Fibroblast of lung (primary cell): ENCODE results near the gene DEFB126. TPM values are rescaled to one million over a fixed set of nuclear protein-coding genes. Genes with fewer than 3 reads are reported as not detected.

ENCODE experiments used
- DNase-seq, 2 donors: peaks; one replicate each; pipeline versions ENCODE4 v3.0.0 to v3.0.0-alpha.2; 2010; ENCODE audit warnings: low read depth in 2 of 2
- H2AFZ ChIP-seq: 2 replicates; pipeline ENCODE4 v1.5.1; 2012; ENCODE audit warnings: low read length, control low read depth, inconsistent platforms
- H3K27ac ChIP-seq: 2 replicates; pipeline ENCODE4 v1.5.1; 2011; ENCODE audit warnings: low read length, control low read depth; ENCODE audit not compliant: insufficient read depth
- H3K27me3 ChIP-seq: 2 replicates; pipeline ENCODE4 v1.5.1; 2011; ENCODE audit warnings: mild to moderate bottlenecking, low read length; ENCODE audit not compliant: control insufficient read depth, insufficient read depth
- H3K36me3 ChIP-seq: 2 replicates; pipeline ENCODE4 v1.5.1; 2011; ENCODE audit warnings: low read length; ENCODE audit not compliant: control insufficient read depth, insufficient read depth
- H3K4me1 ChIP-seq: 2 replicates; pipeline ENCODE4 v1.5.1; 2011; ENCODE audit warnings: low read length; ENCODE audit not compliant: control insufficient read depth, insufficient read depth; ENCODE audit errors: extremely low read depth
- H3K4me2 ChIP-seq: 2 replicates; pipeline ENCODE4 v1.5.1; 2011; ENCODE audit warnings: low read length, control low read depth; ENCODE audit not compliant: insufficient read depth; ENCODE audit errors: extremely low read depth
- H3K4me3 ChIP-seq, 4 experiments: fragments of 200-600 bp in 1 of 4; sonication (generic) in 1 of 4; replicated peaks in 1 of 4; 2 replicates each; pipeline ENCODE4 v1.5.1; 2011 to 2016; ENCODE audit warnings: low read length in 4 of 4, low read depth in 3 of 4, mild to moderate bottlenecking in 3 of 4, control low read depth in 2 of 4, inconsistent platforms in 1 of 4, mixed read lengths in 1 of 4; ENCODE audit not compliant: insufficient read depth in 1 of 4; ENCODE audit errors: control extremely low read depth in 1 of 4
- H3K79me2 ChIP-seq: 2 replicates; pipeline ENCODE4 v1.5.1; 2012; ENCODE audit warnings: mild to moderate bottlenecking, low read length, inconsistent platforms; ENCODE audit not compliant: control insufficient read depth, insufficient read depth
- H3K9ac ChIP-seq: 2 replicates; pipeline ENCODE4 v1.5.1; 2011; ENCODE audit warnings: mild to moderate bottlenecking, low read length, control low read depth; ENCODE audit not compliant: insufficient read depth
- H3K9me3 ChIP-seq: 2 replicates; pipeline ENCODE4 v1.5.1; 2012; ENCODE audit warnings: low read depth, low read length; ENCODE audit not compliant: control insufficient read depth, insufficient read depth
- H4K20me1 ChIP-seq: 2 replicates; pipeline ENCODE4 v1.5.1; 2011; ENCODE audit warnings: low read length; ENCODE audit not compliant: control insufficient read depth, insufficient read depth; ENCODE audit errors: extremely low read depth
- CTCF ChIP-seq, 2 donors: IDR thresholded peaks in 1 of 2; conservative IDR thresholded peaks in 1 of 2; 1 replicate in 1 of 2; 2 replicates in 1 of 2; pipeline ENCODE4 v1.5.1; 2011 to 2012; ENCODE audit warnings: low read length in 2 of 2, control low read depth in 1 of 2, inconsistent platforms in 1 of 2, low read depth in 1 of 2, mild to moderate bottlenecking in 1 of 2
- EZH2 ChIP-seq: IDR thresholded peaks from 2 replicates; pipeline ENCODE4 v1.5.1; 2012; ENCODE audit warnings: low read length, control low read depth, mild to moderate bottlenecking; ENCODE audit errors: missing control alignments
- polyA plus RNA-seq, 2 donors: library from polyadenylated mRNA; depleted of rRNA in 1 of 2; stranded (reverse) in 1 of 2; unstranded in 1 of 2; fragments of >200 nt; gene quantifications; 2 replicates each; pipeline ENCODE4 v1.2.1, GENCODE V29; 2011 to 2012; ENCODE audit warnings: missing spikeins in 1 of 2
- total RNA-seq: library from RNA; depleted of rRNA; stranded (reverse); fragments of >200 nt; gene quantifications from 2 replicates; pipeline ENCODE4 v1.2.1, GENCODE V29; 2014

Gene DEFB126
- total and polyA plus RNA-seq, 2 donors (not counting 1 experiment from before 2014, with no cell fraction given): not detected

- no peaks in the 10 kb centered on the region for H3K4me1 ChIP-seq
- TF ChIP-seq EZH2 (no peak), CTCF (conservative IDR thresholded peaks at IDR 0.05 in 1 of 2, IDR thresholded peaks at IDR 0.05 in 1 of 2; ENCODE audit: low read depth in 1 of 2, low read length in 2 of 2) (no peak)
- no peaks in the 10 kb centered on the region for H3K9me3 ChIP-seq
- no peaks in the 10 kb centered on the region for H3K79me2 ChIP-seq
- H3K36me3 ChIP-seq: no peaks in the 10 kb centered on the region
- H4K20me1 ChIP-seq: no peaks in the 10 kb centered on the region
- no peak for DNase-seq
- H3K4me3 ChIP-seq: no peak overlapping the region
- H3K9ac ChIP-seq: no peak overlapping the region
- H2AFZ ChIP-seq: no peak overlapping the region
- H3K4me2 ChIP-seq: no peak overlapping the region
- no peak overlapping the region for H3K27ac ChIP-seq
- H3K27me3 ChIP-seq: no peaks in the 10 kb centered on the region
These were observed 40.4 kb upstream of the DEFB126 start for GRCh38 chr20:101975-102374.

GRCh38 chr20:103456-103855, 38.9 kb upstream of the DEFB126 start:
- no peak for TF ChIP-seq EZH2
- no peak for TF ChIP-seq CTCF (conservative IDR thresholded peaks at IDR 0.05 in 1 of 2, IDR thresholded peaks at IDR 0.05 in 1 of 2; ENCODE audit: low read depth in 1 of 2, low read length in 2 of 2)
- no peaks in the 10 kb centered on the region for H3K36me3 ChIP-seq
- no peaks in the 10 kb centered on the region for H3K27me3 ChIP-seq
- H3K4me1 ChIP-seq: no peaks in the 10 kb centered on the region
- no peak overlapping the region for H3K9ac ChIP-seq
- H2AFZ ChIP-seq: no peak overlapping the region
- DNase-seq: no peak
- H4K20me1 ChIP-seq: no peaks in the 10 kb centered on the region
- H3K27ac ChIP-seq: no peak overlapping the region
- H3K4me3 ChIP-seq: no peak overlapping the region
- no peaks in the 10 kb centered on the region for H3K9me3 ChIP-seq
- no peaks in the 10 kb centered on the region for H3K79me2 ChIP-seq
- no peak overlapping the region for H3K4me2 ChIP-seq

- Histone ChIP-seq H3K4me2 (no peak overlapping the region), H3K4me1 (no peaks in the 10 kb centered on the region), H4K20me1 (no peaks in the 10 kb centered on the region), H3K27me3 (no peaks in the 10 kb centered on the region), H3K27ac (no peak overlapping the region), H3K36me3 (no peaks in the 10 kb centered on the region), H2AFZ (no peak overlapping the region), H3K4me3 (no peak overlapping the region), H3K9ac (no peak overlapping the region), H3K79me2 (no peaks in the 10 kb centered on the region), H3K9me3 (no peaks in the 10 kb centered on the region)
- no peak for DNase-seq
- no peak for TF ChIP-seq CTCF (conservative IDR thresholded peaks at IDR 0.05 in 1 of 2, IDR thresholded peaks at IDR 0.05 in 1 of 2; ENCODE audit: low read depth in 1 of 2, low read length in 2 of 2)
- TF ChIP-seq EZH2: no peak
These were observed 30.0 kb upstream of the DEFB126 start for GRCh38 chr20:112396-112795.
